T47D (cell line): Measurements from ENCODE around the gene PPM1F.

ENCODE experiments used
- DNase-seq, 2 experiments: peaks; one replicate each; pipeline versions ENCODE4 v3.0.0 to v3.0.0-alpha.2; 2011 to 2012; ENCODE audit warnings: low read depth in 1 of 2, low spot score in 1 of 2
- JUND ChIP-seq: IDR thresholded peaks from 2 replicates; pipeline ENCODE4 v1.6.1; 2012; ENCODE audit warnings: low read depth
- in situ Hi-C: cut with HindIII; loops from 2 replicates; pipeline ENCODE4 v1.10.0; 2016; ENCODE audit warnings: low sequenced_read_pairs, low pct_unique_long_range_greater_than_20kb

PPM1F gene

DNA sequence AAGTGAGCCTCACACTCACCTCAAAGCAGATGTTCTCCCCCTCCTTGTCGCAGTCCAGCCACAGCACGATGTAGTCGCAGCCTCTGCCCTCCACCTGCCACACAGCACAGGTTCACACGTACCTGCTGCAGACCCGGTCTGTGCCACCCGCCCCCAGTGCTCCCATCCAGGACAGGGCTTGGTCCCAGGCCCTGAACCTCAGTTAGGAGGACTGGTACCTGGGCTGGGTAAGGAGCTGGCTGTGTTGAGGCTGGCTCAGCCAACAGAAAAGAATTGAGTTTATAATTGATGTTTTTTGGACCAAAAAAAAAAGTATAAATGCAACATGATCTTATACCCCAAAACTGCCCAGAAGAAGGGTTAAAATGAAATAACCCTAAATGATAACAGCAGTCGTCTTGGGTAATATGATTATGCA, 19.2 kb upstream of the PPM1F start:
- in situ Hi-C loops = no loop called here
- no peak for DNase-seq
- no peak for TF ChIP-seq JUND

DNA sequence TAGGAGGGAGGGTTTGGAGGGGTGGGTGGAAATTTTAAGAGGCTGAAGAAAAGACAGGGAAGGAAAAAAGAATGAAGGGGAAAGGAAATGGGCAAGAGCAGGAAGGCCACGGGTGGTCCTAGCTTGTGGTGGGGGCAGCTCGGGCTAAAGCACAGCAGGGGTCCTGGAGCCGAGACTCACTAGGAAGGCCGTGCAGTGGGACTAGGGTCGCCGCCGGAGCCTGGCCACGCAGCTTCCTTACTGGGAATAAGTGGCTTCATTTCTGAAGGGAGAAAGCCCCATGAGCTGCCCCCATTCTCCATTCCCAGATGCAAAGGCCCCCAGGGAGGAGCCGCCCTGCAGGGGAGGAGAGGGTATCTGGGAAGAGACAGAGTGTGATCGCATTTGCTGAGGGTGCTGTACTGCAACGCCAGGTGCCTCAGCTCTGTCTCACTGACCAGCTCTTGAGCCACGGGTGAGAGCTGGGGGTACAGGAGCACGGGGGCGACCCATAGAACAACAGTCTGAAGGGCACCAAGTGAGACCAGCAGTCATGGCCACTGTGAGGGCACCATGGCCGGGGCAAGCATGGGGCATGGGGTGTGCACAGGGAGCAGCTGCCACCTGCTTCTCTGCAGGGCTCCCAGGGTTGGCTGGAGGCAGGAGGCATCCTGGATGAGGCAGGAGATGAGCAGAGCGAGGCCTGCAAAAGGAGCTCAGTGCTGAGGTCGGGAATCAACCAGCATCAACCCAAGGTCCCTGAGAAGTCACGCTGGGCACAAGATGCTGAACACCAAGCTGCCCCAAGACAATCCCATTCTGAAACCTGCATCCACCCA, 18.4 kb upstream of the PPM1F start:
- TF ChIP-seq JUND = no peak
- no peak for DNase-seq
- in situ Hi-C loops = no loop called here

- DNase-seq = no peak
- in situ Hi-C loops = no loop called here
- TF ChIP-seq JUND = no peak
Observed at GRCh38 chr22:21970037-21970799, 17.6 kb upstream of the PPM1F start.

DNA sequence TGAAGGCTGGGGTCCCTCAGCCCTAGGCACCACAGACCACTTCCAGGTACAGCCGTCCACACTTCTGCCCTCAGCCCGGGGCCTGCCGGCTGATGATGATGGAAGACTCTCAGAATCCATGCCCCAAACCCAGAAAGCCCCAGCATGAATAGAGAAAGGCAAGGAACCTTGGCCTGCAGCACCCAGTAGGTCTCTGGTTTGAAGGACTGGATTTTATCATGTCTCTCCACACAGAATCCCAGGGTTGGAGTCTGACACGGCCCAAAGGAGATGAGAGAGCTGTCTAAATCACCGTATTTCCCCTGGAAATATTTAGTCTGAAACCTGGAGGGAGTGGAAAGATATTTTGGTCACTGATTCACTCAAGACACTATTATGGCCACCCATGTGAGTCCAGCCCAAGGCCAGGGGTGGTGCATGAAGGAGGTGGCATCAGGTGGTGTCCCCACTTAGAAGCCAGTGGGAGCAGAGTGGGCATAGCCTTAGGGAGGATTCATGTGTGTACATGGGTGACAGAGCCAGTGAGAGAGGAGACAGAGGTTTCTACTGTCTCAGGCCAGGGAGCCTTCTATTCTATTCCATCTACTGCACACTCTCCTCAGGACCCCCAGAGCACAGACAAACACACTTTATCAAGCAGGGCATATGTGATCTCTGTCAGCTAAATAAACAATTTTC, 15.9 kb upstream of the PPM1F start:
- TF ChIP-seq JUND = no peak
- DNase-seq = no peak
- in situ Hi-C loops = no loop called here

GRCh38 chr22:21967693-21968271, 15.1 kb upstream of the PPM1F start:
- no peak for DNase-seq
- TF ChIP-seq JUND = no peak
- in situ Hi-C loops = no loop called here

DNA sequence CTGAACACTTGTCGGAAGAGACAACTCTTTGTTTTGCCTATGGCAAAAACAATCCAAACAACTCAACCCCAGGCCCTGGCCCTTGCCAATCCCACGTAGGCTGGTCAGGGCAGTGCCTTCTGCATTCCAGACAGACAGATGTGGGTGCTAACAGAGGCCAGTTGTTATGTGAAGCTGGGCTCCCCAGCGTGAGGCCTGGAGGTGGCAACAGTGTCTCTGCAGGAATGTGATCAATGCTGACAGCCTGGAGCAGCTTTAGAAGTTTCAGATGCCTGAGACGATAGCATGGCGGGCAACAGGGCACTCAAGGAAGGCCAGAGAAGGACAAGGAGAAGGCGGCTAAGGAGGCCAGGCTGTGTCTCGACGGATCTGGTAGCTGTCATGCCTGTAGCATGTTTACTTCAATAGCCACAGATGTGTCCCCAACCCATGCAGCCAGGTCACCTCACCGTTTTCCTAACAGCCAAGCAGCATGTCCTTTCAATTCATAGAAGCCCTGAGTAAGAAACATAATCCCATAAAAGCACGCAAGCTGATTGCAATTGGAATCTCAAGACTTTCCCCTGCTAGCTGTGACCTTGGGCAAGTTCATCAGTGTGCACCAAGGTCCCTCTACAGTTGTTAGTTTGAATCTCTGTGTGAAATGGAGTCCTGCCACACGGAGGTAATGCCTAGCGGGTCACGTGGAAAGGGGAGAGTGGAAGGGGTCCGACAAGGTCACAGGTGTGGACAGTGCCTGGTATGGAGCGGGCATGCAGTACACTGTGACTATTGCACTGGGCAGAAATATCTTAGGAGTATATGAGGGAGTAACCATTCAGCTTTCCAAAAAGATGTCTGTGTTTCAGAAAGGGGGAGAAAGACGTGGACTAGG, 14.2 kb upstream of the PPM1F start:
- no peak for TF ChIP-seq JUND
- no peak for DNase-seq
- in situ Hi-C loops = no loop called here

DNA sequence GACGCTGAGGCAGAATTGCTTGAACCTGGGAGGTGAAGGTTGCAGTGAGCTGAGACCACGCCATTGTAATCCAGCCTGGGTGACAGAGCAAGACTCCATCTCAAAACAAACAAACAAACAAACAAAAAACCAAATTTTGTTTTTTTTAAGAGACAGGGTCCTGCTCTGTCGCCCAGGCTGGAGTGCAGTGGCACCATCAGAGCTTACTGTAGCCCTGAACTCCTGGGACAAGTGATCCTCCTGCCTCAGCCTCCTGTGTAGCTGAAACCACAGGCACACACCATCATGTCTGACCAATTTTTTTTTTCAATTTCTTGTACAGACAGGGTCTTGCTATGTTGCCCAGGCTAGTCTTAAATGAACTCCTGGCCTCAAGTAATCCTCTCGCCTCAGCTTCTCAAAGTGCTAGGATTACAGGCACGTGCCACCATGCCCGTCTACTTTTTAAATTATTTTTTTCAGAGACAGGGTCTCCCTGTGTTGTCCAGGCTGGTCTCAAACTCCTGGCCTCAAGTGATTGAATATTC, 13.2 kb upstream of the PPM1F start:
- no peak for TF ChIP-seq JUND
- DNase-seq = no peak
- in situ Hi-C loops = no loop called here

- in situ Hi-C loops = no loop called here
Observed at GRCh38 chr22:21964918-21965484, 12.4 kb upstream of the PPM1F start.

DNA sequence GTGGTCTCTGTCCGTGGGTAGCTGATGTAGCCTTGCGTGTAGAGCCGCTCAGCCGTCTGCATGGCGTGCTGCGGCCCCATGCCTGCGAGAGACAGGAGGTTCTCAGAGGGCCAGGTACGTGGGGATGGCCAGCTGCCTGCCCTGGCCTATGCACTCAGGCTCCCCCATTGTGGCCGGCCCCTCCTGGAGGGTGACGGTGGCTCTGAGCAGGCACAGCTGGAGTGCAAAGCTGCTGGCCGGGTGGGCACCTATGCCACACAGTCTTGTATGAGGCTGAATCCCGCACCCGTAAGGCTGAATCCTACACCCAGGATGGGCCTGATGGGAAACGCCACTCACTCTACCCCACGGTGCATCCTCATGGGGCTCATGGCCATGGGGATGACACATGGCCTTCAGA, 11.6 kb upstream of the PPM1F start:
- no peak for TF ChIP-seq JUND
- no peak for DNase-seq
- in situ Hi-C loops = no loop called here

More at GRCh38 chr22:21964918-21965484, 12.4 kb upstream of the PPM1F start:
- DNase-seq = no peak
- no peak for TF ChIP-seq JUND

DNA sequence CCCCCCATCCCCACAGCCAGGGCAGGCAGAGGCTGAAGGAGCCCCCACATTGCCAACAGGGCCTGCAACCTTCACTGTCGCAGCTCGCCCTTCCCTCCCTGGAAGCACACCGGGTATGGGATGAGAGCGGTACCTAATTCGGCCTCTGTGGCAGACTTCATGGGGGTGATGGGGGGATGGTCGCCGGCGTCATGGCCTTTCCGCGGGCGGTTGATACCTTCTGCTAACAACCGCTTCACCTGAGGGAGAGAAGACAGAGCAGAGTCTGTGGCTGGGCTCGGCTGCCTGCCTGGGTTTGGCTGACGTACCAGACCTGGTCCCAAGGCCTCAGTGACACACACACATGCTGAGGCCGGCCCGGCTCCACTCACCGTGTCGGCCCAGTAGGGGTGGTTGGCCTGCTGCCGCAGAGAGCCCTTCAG, 11.2 kb upstream of the PPM1F start:
- no peak for DNase-seq
- no peak for TF ChIP-seq JUND
- in situ Hi-C loops = no loop called here

GRCh38 chr22:21963286-21963685, 10.6 kb upstream of the PPM1F start:
- no peak for TF ChIP-seq JUND
- in situ Hi-C loops = no loop called here
- DNase-seq = no peak
